CD1c-positive myeloid dendritic cell (primary cell): Measurements from ENCODE around the gene EFHD1.

ENCODE experiments used
- DNase-seq: peaks from one replicate; pipeline ENCODE4 v3.0.0-alpha.2; 2016; ENCODE audit errors: extremely low spot score

EFHD1 gene

GRCh38 chr2:232633413-232634205 lies at the start of gene EFHD1:
EFHD1 (plus strand) TSS chr2:232633604; CDS start chr2:232633705, 101 bp downstream.
- peak; percentile 24 for DNase-seq

GRCh38 chr2:232584238-232584637 lies 49.2 kb upstream of the EFHD1 start:
- no peak for DNase-seq

GRCh38 chr2:232586943-232587505 lies 46.4 kb upstream of the EFHD1 start:
- DNase-seq: peak; percentile 63

GRCh38 chr2:232587512-232587911 lies 45.9 kb upstream of the EFHD1 start:
- DNase-seq: peak; percentile 77

- no peak for DNase-seq
Measured at GRCh38 chr2:232588031-232588430, 45.4 kb upstream of the EFHD1 start.

GRCh38 chr2:232588680-232589585 lies 44.5 kb upstream of the EFHD1 start:
- no peak for DNase-seq

GRCh38 chr2:232592772-232593395 lies 40.5 kb upstream of the EFHD1 start:
- no peak for DNase-seq

GRCh38 chr2:232593982-232594381 lies 39.4 kb upstream of the EFHD1 start:
- DNase-seq: no peak

- no peak for DNase-seq
Measured at GRCh38 chr2:232597362-232598079, 35.9 kb upstream of the EFHD1 start.

- DNase-seq: no peak
Measured at GRCh38 chr2:232598293-232598692, 35.1 kb upstream of the EFHD1 start.

GRCh38 chr2:232600053-232600773 lies 33.2 kb upstream of the EFHD1 start:
- no peak for DNase-seq

GRCh38 chr2:232603283-232603682 lies 30.1 kb upstream of the EFHD1 start:
- DNase-seq: no peak

- no peak for DNase-seq
Measured at GRCh38 chr2:232604535-232604934, 28.9 kb upstream of the EFHD1 start.

- no peak for DNase-seq
Measured at GRCh38 chr2:232607011-232607410, 26.4 kb upstream of the EFHD1 start.

GRCh38 chr2:232609607-232610006 lies 23.8 kb upstream of the EFHD1 start:
- DNase-seq: no peak

- no peak for DNase-seq
Measured at GRCh38 chr2:232610081-232610480, 23.3 kb upstream of the EFHD1 start.

GRCh38 chr2:232611061-232611460 lies 22.3 kb upstream of the EFHD1 start:
- no peak for DNase-seq

- peak; percentile 62 for DNase-seq
Measured at GRCh38 chr2:232611559-232612218, 21.7 kb upstream of the EFHD1 start.

GRCh38 chr2:232613538-232614134 lies 19.8 kb upstream of the EFHD1 start:
- no peak for DNase-seq

- DNase-seq: no peak
Measured at GRCh38 chr2:232615339-232615738, 18.1 kb upstream of the EFHD1 start.
